HK-2 (cell line): ENCODE results near the gene MTREX.

Experiments
- DNase-seq: peaks from one replicate; pipeline ENCODE4 v3.0.0-alpha.2; 2018; ENCODE audit not compliant: unreplicated experiment

MTREX gene

DNA sequence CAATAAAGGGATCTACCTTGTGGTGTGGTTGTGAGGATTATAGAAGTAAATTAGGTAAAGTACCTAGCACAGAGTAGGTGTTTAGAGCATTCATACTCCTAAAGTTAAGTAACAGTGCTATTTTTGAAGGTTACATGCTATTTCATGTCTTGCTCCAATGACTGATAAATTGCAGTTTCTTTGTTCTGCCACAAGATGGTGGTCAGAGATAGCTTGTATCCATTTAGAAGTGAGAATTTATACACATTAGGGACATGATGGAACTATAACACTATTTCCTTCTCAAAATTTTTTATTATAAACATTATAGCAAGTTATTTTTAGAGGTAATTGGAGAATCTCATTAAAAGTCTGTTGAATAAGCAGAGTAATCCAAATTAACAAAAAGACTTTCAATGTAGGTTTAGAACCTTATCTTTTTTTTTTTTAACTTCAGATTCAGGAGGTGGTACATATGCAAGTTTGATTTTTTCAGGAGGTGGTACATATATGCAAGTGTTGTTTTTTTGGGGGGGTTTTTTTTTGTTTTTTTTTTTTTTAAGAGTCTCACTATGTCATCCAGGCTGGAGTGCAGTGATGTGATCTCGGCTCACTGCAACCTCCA, 17.1 kb downstream of the MTREX start:
- no peak for DNase-seq

DNA sequence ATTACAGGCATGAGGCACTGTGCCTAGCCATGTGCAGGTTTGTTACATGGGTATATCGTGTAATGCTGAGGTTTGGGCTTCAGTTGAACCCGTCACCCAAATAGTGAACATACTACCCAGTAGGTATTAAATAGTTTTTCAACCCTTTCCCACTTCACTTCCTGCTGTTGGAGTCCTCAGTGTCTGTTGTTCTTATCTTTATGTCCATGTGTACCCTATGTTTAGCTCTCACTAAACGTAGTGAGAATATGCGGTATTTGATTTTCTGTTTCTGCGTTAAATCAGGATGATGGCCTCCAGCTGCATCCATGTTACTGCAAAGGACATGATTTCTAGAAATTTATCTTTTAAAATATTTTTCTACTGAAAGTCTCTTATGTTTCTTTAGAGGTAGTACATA, 17.8 kb downstream of the MTREX start:
- no peak for DNase-seq

DNA sequence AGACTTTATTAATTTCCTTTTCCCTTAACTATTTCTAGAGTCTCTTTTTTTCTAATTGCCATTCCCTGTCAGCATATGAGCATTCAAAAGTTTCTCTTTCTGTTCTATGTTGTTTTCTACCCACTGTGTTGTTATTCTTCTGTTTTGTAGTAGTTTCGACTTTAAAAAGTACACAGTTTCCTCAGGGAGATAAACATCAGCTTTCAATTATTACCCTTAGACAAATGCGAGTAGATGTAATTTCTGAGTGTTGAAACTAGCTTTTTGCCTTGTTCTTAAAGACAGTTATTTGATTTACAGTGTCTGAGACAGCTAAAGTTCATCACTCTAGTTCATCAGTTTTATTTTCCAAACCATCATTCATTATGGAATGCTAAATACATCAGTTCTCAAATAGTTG, 19.5 kb downstream of the MTREX start:
- no peak for DNase-seq

DNA sequence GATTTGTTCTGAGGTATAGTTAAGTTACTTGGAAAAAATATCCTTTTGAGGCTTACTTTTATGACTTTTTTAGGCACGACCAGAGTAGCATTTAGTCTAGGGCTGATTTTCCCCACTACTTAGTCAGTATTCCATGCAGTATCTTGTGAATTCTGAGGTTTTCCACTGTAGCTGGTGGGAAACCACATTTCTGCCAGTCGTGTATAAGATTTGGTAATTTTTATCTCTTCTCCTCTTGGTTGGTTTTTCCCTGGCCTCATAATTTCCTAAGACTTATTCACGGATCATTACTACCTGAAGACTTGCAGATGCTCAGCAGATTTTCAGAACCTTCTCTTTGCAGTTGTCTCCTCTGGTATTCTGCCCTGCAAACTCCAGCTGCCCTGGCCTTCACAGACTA, 23.5 kb downstream of the MTREX start:
- no peak for DNase-seq

DNA sequence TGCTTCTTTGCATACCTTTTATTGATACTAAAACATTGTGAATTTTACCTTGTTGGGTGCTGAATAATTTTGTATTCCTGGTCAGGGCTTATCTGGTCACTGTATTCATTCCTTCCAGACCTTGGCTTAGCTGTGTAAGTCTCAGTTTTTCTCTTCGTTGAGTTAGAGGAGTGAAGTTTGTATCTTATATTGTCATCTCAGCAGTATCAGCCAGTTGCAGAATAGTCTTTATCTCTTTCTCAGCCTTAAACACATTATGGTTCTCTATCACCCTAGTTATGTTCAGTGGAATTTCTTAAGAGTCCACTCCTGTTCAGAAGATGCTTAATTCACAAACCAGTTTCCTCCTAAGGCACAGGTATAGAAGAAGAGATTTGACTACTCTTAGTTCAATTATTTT, 25.2 kb downstream of the MTREX start:
- DNase-seq, result no peak

DNA sequence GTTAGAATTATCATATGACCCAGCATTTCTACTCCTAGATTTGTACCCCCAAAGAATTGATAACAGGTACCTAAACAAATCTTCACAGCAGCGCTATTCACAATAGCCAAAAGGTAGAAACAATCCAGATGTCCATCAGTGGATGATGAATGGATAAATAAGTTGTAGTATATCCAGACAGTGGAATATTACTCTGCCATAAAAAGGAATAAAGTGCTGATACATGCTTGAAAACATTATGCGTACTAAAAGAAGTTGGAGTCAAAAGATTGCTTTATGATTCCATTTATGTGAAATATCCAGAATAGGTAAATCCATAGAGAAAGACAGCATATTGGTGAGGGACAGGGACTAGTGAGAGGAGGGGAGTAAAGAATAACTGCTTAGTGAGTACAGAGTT, 26.0 kb downstream of the MTREX start:
- DNase-seq, result no peak

DNA sequence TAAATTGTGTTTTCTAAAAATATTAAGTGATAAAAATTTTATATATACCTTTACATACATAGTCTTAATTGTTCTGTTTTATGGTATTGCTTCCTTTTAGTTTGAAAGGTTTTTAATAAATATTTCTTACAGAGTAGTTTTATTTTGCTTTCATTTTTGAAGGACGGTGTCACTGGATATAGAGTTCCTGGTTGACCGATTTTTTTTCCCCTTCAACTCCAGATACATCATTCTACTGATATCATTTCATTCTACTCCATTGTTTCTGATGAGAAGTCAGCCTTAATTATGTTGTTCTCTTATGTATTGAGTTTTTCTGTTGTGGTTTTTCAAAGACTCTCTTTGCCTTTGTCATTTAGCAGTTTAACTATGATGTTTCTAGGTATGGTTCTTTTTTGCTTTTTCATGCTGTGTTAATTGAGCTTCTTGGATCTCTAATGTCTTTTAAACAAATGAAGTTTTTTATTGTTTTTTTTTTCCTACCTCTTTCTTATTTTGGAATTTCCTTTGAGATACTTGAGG, 30.4 kb downstream of the MTREX start:
- no peak for DNase-seq

DNA sequence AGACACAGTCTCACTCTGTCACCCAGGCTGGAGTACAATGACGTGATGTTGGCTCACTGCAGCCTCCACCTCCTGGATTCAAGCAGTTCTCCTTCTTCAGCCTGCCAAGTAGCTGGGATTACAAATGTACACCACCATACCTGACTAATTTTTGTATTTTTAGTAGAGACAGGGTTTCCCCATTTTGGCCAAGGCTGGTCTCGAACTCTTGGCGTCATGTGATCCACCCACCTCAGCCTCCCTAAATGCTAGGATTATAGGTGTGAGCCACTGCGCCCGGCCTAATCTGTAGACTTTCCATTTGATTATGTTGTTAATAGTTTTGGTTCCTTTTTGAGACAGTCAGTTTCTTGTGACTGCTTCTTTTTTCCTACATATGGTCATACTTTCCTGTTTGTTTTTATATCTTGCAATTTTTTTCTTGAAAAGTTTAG, 31.0 kb downstream of the MTREX start:
- no peak for DNase-seq

DNA sequence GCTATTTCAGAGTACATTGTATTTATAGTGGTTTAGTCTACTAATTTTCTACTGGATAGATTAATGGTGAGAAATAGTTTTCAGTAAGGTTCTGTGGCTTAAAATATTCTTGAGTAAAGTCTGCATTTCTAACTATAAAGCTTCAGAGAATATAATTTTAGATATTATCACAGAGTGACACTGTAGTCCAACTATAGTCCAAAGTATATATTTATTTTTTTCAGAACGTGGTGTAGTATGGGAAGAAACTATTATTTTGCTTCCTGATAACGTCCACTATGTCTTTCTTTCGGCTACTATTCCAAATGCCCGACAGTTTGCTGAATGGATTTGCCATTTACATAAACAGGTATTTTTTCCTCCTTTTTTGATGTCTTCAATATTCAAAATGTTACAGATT, 35.3 kb downstream of the MTREX start:
- no peak for DNase-seq

DNA sequence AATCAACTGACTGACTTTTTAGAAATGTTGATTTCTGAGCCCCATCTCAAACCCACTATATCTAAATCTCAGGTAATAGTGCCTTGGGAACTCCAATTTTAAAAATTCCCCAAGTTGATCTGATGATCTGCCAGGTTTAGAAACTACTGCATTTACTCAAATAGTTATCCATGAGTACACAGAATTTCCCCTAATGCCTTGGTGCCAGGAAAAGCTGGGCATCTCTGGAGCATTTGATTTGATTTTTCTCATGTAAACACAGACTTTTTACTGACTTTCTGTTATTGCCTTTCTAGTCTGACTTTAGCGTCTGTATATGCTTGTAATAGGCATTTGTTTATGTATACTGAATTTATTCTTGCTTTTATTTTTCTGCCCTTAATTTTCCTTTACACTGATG, 35.8 kb downstream of the MTREX start:
- no peak for DNase-seq

DNA sequence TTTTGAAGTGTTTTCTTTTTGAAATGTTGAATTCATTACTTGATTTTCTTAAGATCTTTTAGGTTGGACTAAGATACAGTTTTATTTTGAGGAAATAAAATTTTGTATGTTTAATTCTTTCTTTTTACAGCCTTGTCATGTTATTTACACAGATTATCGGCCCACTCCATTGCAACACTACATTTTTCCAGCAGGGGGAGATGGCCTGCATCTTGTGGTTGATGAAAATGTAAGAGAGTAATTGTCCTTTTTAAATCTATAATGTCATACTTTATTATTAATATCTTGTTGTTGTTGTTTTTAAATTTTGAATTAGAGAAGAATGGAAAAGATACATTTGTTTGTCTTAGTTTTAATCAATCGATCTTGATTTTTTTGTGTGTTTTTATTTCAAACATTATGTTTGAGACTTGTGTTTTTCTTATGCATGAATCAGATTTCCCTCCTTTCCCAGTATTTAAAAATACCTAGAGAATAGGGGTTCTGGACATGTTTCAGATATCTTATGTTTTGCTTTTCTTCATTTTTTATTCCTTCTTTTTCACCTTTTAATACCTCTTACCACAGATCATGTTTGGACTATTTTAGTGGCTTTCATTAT, 36.7 kb downstream of the MTREX start:
- DNase-seq, result peak; percentile 25

DNA sequence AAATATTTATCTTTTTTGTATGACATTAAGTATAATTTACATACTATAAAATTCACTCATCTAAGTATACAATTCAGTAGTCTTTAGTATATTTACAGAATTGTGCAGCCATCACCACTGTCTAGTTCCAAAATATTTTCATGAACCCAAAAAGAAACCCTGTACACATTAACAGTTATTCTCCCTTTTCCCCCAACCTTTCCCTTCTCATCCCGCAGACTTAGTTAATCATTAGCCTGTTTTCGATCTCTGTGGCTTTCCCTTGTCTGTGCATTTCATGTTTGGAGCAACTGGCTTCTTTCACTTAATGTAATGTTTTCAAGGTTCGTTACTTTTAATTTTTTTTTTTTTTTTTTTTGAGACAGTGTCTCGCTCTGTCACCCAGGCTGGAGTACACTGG, 37.5 kb downstream of the MTREX start:
- DNase-seq, result no peak

DNA sequence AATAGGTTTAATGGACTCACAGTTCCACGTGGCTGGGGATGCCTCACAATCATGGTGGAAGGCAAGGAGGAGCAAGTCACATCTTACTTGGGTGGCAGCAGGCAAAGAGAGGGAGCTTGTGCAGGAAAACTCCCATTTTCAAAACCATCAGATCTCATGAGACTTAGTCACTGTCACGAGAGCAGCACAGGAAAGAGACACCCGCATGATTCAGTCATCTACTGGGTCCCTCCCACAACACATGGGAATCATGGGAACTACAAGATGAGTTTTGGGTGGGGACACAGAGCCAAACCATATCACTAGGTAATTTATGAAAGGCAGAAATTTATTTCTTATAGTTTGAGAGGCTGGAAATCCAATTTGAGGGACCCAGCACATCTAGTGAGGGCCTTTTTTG, 40.0 kb downstream of the MTREX start:
- DNase-seq, result no peak

DNA sequence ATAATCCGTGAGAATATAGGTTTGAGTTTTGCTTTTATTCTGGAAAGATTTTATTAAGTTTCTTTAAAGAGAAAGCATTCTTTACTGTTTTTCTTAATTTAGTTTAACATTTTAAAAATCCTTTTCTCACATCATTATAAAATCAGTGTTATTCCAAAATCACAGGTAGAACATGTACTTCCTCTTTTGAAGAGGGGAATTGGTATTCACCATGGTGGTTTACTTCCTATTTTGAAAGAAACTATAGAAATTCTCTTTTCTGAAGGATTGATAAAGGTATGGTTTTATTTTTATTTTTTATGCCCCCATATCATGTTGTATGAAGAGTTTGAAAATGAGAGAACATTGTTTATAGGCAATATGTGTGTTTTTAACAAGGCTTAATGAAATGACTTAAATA, 43.0 kb downstream of the MTREX start:
- DNase-seq, result no peak

DNA sequence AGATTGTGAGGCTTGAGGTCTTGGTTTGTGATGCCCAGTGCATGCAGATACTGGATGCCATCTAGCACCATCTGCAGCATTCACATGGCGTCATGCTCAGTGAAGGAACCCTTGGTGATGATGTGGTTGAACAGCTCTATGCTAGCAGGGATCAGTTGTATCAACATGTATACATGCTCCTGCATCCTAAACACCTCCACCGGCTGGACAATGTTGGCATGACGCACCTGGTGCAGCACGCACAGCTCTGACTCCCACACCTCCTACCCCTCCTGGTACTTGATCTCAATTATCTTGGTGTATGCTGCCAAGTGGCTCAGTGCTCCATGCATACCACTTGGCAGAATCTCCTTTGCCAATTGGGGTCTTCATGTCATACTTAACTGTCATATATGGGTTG, 49.1 kb downstream of the MTREX start:
- DNase-seq, result no peak

DNA sequence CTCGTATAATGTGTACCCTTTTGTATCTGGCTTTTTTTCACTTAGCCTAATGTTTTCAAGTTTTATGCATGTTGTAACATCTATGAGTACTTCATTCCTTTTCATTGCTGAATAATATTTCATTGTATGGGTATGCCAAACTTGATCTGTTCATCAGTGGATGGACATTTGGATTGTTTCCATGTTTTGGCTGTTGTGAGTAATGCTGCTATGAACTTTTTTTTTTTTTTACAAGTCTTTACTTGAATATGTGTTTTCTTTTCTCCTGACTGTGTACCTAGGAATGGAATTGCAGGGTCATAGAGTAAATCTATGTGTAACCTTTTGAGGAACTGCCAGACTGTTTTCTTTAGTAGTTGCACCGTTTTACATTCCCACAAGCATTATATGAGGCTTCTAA, 52.4 kb downstream of the MTREX start:
- DNase-seq, result no peak

DNA sequence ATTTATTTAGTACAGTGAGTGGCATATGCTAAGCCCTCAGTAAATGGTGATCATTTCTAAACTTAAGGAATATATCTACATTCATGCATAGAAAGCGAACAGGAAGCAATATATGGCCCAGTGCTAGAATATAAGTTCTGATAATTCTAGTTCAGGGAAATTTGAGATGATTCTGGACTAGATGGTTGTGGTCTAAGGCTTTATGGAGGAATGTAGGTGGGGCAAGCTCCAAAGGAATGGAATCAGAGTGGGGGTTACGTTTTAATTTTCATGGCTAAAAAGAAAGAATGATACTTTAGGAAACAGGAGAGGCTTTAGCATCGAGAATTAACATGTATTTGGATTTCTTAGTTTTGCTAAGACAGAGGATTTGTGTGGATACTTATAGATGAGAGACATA, 56.1 kb downstream of the MTREX start:
- no peak for DNase-seq

DNA sequence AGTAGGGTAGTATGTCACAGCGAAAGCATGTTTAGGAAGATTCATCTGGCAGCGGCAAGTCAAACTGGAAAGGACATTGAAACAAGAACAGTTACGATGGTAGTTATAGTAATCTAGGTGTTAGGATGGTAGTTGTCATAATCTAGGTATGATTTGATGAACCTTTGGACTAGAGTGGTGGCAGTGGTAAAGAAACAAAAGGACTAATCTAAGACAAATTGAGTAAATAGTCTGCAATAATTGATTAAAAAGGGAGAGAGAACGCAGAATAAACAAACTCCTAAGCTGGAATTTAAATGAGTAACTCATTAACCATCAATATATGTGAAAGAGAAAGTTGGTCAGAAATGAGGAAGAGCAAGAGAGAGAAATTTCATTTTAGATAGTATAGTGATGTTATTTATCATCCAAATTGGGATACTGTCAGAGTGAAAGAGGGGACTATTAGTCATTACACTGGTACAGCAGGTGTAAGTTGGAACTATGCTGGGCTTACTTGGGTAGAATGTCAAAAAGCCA, 56.8 kb downstream of the MTREX start:
- DNase-seq, result no peak

DNA sequence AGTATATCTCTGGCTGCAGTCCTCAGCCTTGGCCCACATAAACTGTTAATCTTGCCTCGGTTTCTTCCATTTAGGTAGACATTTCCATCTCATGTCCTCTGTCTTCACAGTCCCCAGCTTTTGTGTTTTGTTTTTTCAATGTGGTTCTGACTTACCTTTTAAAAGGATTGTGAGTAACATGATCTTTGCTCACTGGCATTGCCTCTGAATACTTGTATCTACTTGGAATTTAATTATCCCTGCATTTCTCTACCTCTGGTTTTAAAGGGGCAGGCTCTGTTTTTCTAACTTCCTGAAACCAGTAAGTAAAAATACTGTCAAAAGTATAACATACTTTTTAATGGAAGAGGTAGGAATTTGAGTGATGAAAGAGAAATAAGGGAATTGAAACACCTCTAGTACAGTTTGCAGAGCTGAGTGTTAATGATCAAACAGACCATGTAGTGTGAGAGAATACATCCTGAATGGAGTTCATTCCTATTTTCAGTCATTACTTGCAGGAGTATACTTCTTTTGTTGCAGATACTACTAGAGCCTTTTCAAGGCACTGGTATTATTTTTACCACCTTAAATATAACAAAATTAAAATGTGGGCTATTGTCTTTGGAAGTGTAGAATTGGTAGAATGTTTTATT, 62.6 kb downstream of the MTREX start:
- no peak for DNase-seq

DNA sequence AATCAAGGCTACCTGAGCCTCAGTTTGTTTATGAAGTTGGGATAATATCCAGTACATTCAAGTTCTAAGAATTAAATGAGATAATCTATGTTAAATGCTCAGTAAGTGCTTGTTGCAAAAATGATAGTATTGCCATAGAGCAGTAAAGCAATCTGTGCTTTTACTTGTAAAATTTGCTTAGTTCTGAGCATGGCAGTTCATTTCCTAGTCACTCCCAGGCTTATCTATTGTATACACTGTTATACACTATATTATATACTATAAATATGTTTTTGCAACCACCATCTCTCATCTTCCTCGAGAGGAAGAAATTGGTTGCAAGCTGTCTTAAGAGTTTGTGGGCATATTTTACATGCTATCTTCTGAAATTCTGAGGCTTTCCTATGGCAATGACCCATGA, 63.4 kb downstream of the MTREX start:
- DNase-seq, result no peak

DNA sequence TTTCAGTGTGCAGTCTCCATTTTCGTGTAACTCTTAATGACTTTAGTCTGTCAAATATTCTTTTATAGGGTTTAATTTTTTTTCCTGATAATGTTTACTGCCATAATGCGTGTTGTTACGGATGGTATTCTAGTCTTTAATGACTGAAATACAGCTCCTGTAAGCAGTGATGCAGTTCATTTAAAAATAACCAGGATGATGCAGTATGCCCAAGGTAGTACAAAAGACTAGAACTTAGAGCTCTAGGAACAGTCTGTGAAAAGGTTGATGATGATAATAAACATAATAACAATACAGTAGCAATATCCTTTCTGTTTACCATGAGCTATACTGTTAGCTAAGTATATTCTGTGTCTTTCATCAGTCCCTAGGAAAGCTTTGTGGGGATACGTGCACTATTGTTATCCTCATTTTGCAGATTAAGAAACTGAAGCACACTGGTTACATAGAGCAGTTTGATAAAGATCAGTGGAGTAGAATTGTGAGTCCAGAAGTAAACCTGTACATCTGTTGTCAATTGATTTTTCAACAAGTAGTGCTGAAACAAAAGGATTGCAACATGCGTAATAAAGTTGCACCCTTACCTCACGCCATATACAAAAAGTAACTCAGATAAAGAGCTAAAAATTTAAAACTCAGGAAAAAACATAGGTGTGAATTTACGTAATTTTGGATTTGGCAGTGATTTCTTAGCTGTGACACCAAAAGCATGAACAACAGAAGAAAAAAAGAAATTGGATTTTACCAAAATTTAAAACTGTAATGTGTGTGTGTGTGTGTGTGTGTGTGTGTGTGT, 64.5 kb downstream of the MTREX start:
- DNase-seq, result no peak

DNA sequence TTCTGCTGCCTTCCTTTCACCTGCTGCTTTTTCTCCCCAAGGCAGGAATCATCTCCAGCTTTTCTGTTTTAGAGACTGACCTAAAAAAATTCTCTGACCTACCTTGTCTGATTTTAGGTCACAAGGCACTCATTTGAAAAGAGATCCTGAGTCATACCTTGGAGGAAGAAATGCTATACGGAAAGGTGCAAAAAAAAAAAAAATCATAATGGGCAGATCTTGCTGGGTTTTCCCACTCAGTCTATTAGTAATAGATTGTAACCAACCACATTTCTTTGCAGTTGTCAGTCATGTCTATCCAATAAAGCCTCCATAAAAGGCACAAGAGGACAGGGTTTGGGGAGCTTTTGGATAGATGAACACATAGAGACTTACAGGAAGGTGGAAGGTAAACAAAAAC, 70.0 kb downstream of the MTREX start:
- DNase-seq, result no peak
